ENCODE results near the gene SCART1.

- TF ChIP-seq CTCF (IDR thresholded peaks at IDR 0.05), result no peak
- TF ChIP-seq POLR2A (IDR thresholded peaks at IDR 0.05), result no peak
These were observed 27.9 kb downstream of the SCART1 start for GRCh38 chr10:133481657-133482056.
